EH (cell line): ENCODE measurements around the gene PGS1.
"Not testable (repeated sequence)": the region's sequence is repeated elsewhere in the genome, so short reads cannot be mapped to it uniquely, and the experiment has no call there.

Source experiments
- DNase-seq: peaks from one replicate; pipeline ENCODE4 v3.0.0-alpha.2; 2015; ENCODE audit warnings: low read depth

The PGS1 gene

GRCh38 chr17:78446833-78447232 is 68.4 kb downstream of the PGS1 start:
- no peak for DNase-seq

- no peak for DNase-seq
Measured at GRCh38 chr17:78448356-78448993, 70.0 kb downstream of the PGS1 start.

- DNase-seq = no peak
Measured at GRCh38 chr17:78449983-78450595, 71.6 kb downstream of the PGS1 start.

- no peak for DNase-seq
Measured at GRCh38 chr17:78450696-78451345, 72.4 kb downstream of the PGS1 start.

GRCh38 chr17:78451753-78452152 is 73.3 kb downstream of the PGS1 start:
- DNase-seq = no peak

GRCh38 chr17:78454346-78454745 is 75.9 kb downstream of the PGS1 start:
- DNase-seq = no peak

GRCh38 chr17:78458091-78458490 is 79.6 kb downstream of the PGS1 start:
- DNase-seq = no peak

- DNase-seq = no peak
Measured at GRCh38 chr17:78458736-78459335, 80.4 kb downstream of the PGS1 start.

GRCh38 chr17:78459696-78460095 is 81.2 kb downstream of the PGS1 start:
- no peak for DNase-seq

- no peak for DNase-seq
Measured at GRCh38 chr17:78460176-78460675, 81.8 kb downstream of the PGS1 start.

GRCh38 chr17:78460951-78461798 is 82.7 kb downstream of the PGS1 start:
- DNase-seq = no peak

- no peak for DNase-seq
Measured at GRCh38 chr17:78461799-78462053, 83.3 kb downstream of the PGS1 start.

GRCh38 chr17:78462148-78462547 is 83.7 kb downstream of the PGS1 start:
- no peak for DNase-seq

- DNase-seq = not testable (repeated sequence)
Measured at GRCh38 chr17:78466109-78466785, 87.8 kb downstream of the PGS1 start.

- DNase-seq = no peak
Measured at GRCh38 chr17:78466786-78467715, 88.6 kb downstream of the PGS1 start.

- DNase-seq = no peak
Measured at GRCh38 chr17:78468366-78468765, 89.9 kb downstream of the PGS1 start.

GRCh38 chr17:78469443-78469842 is 91.0 kb downstream of the PGS1 start:
- no peak for DNase-seq

- DNase-seq = no peak
Measured at GRCh38 chr17:78471635-78472034, 93.2 kb downstream of the PGS1 start.

GRCh38 chr17:78472035-78472905 is 93.8 kb downstream of the PGS1 start:
- no peak for DNase-seq
